Measurements from ENCODE around the gene ARL16. TPM values are rescaled to one million over a fixed set of nuclear protein-coding genes. Genes with fewer than 3 reads are reported as not detected.

Gene ARL16, protein sequence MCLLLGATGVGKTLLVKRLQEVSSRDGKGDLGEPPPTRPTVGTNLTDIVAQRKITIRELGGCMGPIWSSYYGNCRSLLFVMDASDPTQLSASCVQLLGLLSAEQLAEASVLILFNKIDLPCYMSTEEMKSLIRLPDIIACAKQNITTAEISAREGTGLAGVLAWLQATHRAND
- total RNA-seq, result 10 to 100 TPM; 13.8 to 14.1 TPM

DNA sequence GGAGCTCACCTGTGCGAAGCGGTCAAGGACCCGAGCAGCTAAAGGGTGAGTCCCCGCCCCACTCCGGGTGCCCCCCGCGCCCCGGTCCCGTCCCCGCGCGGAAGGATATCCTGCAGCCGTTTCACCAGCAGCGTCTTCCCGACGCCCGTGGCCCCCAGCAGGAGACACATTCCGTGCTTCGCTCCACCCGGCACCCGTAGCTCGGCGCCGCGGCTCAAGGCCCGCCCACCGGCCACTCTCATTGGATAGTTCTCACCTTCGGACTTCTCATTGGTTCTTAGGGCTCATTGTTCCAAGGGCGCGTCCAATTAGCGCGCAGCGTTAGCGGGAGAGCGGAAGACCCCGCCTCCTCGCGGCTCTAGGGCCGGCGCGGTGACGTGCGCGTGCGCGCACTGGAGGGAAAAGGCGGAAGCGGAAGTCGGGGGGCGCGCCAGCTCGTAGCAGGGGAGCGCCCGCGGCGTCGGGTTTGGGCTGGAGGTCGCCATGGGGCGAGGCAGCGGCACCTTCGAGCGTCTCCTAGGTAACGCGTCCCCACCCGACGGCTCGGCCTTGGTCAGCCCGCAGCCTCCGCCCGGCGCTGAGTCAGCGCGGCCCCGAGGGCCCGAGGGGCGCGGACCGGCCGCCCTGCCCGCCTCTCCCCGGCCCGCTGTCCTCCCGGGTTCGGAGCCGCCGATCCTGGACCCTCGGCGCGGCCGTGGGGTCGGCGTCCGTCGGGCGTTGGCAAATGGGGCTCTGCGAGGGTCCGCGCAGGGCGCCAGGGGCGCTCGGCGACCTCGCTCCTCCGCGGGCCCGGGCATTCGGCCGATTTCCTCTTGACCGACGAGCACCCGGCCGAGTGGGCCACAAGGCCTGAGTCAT lies at the start of gene ARL16, which contains the start of gene HGS:
TSS of gene ARL16 (minus strand) at position 214 of the 858 bp plus-strand sequence. CDS start at position 170, 44 bp downstream.
TSS of gene HGS (plus strand) at position 428 of the 858 bp plus-strand sequence. CDS start at position 484, 56 bp downstream.
- CTCF ChIA-PET, result interaction anchor here (1.1 to 1.8 kb wide), 3 partner anchors 9 to 19 kb away, joined by 3 to 5 read pairs (median 4); partner anchors contain the start of gene MRPL12
- Mint-ChIP-seq H3K4me3 (peak within 1 kb of the TSS; percentile 87), H3K27ac (peak within 1 kb of the TSS; percentile 70), H3K9me3 (no peaks in the 10 kb centered on the region), H3K27me3 (ENCODE audit: low read depth) (no peaks in the 10 kb centered on the region), H3K4me1 (ENCODE audit: low read depth) (peaks cover 37% of the 10 kb centered on the region), H3K36me3 (ENCODE audit: low read depth) (peaks cover 18% of the 10 kb centered on the region)
- intact Hi-C loops (cut with micrococcal nuclease), result loop anchor here (1.0 to 2.0 kb wide), 4 partner anchors 17 to 149 kb away; partner anchors contain the start of genes CCDC137, MCRIP1, MRPL12 and OXLD1
- peak; percentile 98 for DNase-seq

DNA sequence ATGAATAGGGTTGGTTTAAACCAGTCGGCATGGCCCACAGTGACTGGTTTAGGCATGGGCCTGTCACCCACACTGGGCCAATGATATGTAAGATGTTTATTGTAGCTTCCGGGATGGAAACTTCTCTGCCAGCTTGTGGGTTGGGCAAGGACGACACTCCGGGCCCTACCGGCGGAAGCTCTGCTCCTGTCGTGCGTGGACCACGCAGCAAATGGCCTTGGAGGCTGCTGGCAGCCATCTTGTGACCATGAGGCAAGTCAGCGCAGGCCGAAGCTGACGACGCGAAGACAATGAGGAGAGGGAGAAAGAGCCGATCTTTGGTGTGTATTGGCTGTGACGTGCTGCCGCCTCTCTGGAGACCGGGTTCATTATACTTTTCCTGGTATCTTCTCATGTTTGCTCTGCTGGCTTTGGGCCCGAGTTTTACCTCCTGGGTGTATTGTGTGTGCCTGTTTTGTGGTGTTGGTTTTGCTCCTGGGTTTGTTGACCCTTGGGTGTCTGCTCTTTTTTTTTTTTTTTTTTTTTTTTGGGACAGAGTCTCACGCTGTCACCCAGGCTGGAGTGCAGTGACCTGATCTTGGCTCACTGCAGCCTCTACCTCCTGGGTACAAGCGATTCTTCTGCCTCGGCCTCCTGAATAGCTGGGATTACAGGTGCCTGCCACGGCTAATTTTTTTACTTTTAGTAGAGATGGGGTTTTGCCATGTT lies 43.9 kb upstream of the ARL16 start:
- DNase-seq, result no peak
- Mint-ChIP-seq H3K4me3 (no peak overlapping the region), H3K27me3 (ENCODE audit: low read depth) (peaks cover 17% of the 10 kb centered on the region), H3K36me3 (ENCODE audit: low read depth) (no peaks in the 10 kb centered on the region), H3K27ac (no peak overlapping the region), H3K4me1 (ENCODE audit: low read depth) (no peaks in the 10 kb centered on the region), H3K9me3 (no peaks in the 10 kb centered on the region)
- CTCF ChIA-PET, result no interaction called here
- intact Hi-C loops (cut with micrococcal nuclease), result no loop called here

DNA sequence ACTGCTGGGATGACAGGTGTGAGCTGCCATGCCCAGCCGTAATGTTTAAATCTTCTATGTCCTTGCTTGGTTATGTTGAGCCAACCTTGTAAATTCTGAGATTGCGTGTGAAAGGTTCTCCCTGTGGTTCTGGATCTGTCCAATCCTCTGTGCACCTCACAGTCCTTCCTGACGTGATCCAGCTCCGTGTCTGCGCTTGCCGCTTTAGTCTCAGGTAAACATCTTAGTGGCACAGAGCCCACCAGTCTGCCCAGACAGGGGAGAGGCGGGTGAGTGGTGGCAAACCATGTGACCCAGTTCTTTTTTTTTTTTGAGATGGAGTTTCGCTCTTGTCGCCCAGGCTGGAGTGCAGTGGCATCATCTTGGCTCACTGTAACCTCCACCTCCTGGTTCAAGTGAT lies 42.4 kb upstream of the ARL16 start:
- Mint-ChIP-seq H3K27me3 (ENCODE audit: low read depth) (peaks cover 13% of the 10 kb centered on the region), H3K36me3 (ENCODE audit: low read depth) (no peaks in the 10 kb centered on the region), H3K9me3 (no peaks in the 10 kb centered on the region), H3K27ac (no peak overlapping the region), H3K4me1 (ENCODE audit: low read depth) (no peaks in the 10 kb centered on the region), H3K4me3 (no peak overlapping the region)
- DNase-seq, result no peak
- CTCF ChIA-PET, result no interaction called here
- intact Hi-C loops (cut with micrococcal nuclease), result no loop called here

DNA sequence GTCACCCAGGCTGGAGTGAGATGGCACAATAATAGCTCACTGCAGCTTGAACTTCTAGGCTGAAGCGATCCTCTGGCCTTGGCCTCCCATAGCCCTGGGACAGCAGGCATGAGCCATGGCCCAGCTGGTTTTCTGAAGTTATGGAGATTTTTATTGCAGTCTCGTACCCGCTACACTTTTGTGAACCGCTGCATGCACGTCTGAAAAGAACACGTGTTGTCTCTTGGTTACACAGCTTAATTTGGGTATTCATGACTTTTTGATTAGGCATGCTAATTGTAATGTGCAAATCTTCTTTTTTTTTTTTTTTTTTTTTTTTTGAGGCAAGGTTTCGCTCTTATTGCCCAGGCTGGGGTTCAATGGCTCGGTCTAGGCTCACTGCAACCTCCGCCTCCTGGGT lies 41.8 kb upstream of the ARL16 start:
- CTCF ChIA-PET, result no interaction called here
- Mint-ChIP-seq H3K27ac (no peak overlapping the region), H3K9me3 (no peaks in the 10 kb centered on the region), H3K4me3 (no peak overlapping the region), H3K27me3 (ENCODE audit: low read depth) (peaks cover 10% of the 10 kb centered on the region), H3K4me1 (ENCODE audit: low read depth) (no peaks in the 10 kb centered on the region), H3K36me3 (ENCODE audit: low read depth) (no peaks in the 10 kb centered on the region)
- DNase-seq, result no peak
- intact Hi-C loops (cut with micrococcal nuclease), result no loop called here

DNA sequence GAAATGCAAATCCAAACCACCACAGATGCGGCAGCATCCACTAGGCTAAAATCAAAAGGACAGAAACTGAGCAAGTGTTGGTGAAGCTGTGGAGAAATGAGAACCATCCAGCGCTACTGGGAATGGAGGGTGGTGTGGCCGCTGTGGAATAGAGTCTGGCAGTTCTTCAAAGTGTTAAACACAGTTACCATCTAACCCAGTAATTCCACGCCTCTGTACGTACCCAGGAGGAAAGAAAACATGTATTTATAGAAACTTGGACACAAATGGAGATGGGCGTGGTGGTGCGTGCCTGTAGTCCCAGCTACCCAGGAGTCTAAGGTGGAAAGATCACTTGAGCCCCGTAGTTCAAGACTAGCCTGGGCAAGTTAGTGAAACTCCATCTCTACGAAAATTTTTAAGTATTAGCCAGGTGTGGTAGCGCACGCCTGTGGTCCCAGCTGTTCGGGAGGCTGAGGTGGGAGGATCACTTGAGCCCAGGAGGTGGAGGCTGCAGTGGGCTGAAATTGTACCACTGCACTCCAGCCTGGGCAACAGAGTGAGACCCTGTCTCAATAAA lies 40.1 kb upstream of the ARL16 start:
- CTCF ChIA-PET, result no interaction called here
- Mint-ChIP-seq H3K9me3 (no peaks in the 10 kb centered on the region), H3K4me3 (no peak overlapping the region), H3K27ac (no peak overlapping the region), H3K27me3 (ENCODE audit: low read depth) (peaks cover 10% of the 10 kb centered on the region), H3K36me3 (ENCODE audit: low read depth) (peaks cover 4% of the 10 kb centered on the region), H3K4me1 (ENCODE audit: low read depth) (no peaks in the 10 kb centered on the region)
- intact Hi-C loops (cut with micrococcal nuclease), result no loop called here
- DNase-seq, result no peak

DNA sequence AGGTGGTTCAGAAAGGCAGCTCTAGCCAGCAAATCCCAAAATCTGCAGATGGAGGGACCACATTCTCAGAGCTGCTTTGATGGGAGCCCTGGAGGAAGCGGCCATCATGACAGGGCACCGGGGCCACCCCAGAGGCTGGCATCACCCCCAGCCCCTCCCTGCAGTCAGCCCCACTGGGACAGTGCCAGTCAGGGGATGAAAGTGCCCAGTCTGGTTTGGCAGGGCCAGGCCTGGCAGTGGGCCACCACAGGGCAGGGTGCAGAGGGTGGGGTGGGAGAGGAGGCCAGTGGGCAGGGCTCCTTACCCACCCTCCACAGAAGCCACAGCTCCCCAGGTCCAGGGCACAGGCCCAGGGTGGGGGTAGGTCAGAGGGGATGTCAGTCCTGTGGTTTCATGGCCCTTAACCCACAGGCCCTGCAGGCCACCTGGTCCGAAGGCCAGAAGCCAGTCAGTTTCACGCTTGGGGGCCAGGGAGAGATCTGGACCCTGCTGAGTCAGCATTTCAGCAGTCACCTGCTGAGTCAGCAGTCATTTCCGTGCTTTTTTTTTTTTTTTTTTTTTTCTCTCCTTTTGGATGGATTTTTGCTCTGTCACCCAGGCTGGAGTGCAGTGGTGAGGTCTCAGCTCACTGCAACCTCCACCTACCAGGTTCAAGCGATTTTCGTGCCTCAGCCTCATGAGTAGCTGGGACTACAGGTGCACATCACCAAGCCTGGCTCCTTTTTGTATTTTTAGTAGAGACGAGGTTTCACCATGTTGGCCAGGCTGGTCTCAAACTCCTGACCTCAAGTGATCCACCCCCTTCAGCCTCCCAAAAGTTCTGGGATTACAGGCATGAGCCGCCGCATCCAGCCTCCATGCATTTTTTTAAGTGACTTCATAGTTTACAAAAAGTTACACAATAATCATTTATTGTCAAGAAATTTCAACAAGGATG lies 38.9 kb upstream of the ARL16 start:
- CTCF ChIA-PET, result interaction anchor here (0.6 kb wide), 1 partner anchor 126 kb away, joined by 3 read pairs; no protein-coding TSS in a partner anchor
- Mint-ChIP-seq H3K4me1 (ENCODE audit: low read depth) (no peaks in the 10 kb centered on the region), H3K27ac (no peak overlapping the region), H3K27me3 (ENCODE audit: low read depth) (peaks cover 10% of the 10 kb centered on the region), H3K4me3 (no peak overlapping the region), H3K36me3 (ENCODE audit: low read depth) (peaks cover 6% of the 10 kb centered on the region), H3K9me3 (no peaks in the 10 kb centered on the region)
- DNase-seq, result no peak
- intact Hi-C loops (cut with micrococcal nuclease), result no loop called here

DNA sequence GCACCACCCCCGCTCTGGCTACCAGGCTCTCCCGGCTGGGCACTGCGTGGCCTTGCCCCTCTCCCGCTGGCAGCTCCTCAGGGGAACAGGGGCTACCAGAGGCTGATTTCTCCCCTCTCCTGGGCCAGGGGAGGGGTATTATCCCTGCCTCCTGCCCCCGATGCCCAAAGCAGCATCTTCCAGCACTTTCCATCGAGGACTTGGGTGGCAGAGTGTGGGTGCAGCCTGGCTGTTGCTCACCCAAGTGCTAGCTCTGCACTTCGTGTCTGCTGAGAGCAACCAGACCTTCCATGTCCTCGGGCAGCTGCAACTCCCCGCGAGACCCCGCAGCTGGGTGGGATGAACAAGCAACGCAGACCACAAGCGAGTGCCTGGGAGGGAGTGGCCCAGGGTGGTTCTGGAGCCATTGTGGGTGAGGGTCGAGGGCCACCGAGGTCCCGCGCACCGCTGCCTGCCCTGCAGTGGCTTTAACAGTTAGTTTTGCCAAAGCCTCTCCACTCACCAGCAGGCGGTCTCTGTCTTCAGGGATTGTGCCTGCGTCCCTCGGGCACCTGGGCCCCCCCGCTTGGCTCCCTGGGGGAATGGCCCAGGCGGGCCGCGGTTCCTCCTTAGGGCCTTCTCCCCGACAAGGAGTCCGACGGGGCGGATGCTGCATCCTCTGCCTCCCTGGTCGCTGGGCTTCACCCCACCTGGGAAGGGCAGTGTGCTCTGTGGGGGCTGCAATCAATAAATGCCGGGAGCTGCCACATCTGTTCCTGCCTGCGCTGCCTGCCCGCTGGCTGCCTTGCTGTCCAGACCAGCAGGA lies 36.9 kb upstream of the ARL16 start:
- intact Hi-C loops (cut with micrococcal nuclease), result no loop called here
- no peak overlapping the region for H3K4me3 Mint-ChIP-seq
- H3K4me1 Mint-ChIP-seq (ENCODE audit: low read depth), result no peaks in the 10 kb centered on the region
- peaks cover 6% of the 10 kb centered on the region for H3K36me3 Mint-ChIP-seq (ENCODE audit: low read depth)
- H3K9me3 Mint-ChIP-seq, result no peaks in the 10 kb centered on the region
- CTCF ChIA-PET, result interaction anchor here (0.6 kb wide), 1 partner anchor 45 kb away, joined by 3 read pairs; no protein-coding TSS in a partner anchor
- DNase-seq, result no peak
- H3K27ac Mint-ChIP-seq, result no peak overlapping the region
- H3K27me3 Mint-ChIP-seq (ENCODE audit: low read depth), result peaks cover 8% of the 10 kb centered on the region

DNA sequence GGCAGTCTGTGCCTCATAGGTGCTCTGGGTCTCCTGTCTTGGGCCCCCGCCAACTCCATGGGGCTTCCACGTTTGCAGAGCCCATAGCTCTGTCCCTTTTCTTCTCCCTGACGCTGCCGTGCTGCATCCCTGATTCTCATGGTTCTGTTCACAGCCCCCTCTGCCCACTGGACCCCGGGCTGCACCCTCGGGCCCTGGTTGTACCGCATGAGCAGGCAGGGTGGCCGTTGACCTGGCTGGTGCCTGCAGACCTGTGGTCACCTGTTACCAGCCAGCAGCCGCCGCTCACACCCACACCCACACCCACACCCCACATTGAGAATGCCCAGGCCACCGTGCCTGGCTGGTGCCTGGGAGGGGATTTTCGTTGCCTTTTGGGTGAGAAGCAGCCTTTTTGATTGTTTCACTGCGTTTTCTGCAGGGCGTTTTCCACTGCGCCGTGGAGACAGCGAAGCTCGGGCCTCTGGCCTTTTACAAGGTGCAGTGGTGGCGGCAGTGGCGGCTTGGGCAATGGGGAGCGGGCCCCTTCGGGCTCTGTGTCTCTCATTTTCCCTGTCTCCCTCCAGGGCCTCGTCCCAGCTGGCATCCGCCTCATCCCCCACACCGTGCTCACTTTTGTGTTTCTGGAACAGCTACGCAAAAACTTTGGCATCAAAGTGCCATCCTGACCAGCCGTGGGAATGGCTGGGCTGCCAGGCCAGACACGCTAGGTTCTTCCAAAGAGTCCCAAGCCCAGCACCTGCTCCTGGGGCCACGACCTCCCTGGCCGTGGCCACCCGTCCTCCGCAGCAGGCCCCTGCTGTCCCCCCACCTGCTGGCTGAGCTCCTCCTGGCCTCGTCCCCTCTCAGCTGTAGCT lies 36.0 kb upstream of the ARL16 start:
- no peaks in the 10 kb centered on the region for H3K4me1 Mint-ChIP-seq (ENCODE audit: low read depth)
- H3K27ac Mint-ChIP-seq, result no peak overlapping the region
- peaks cover 10% of the 10 kb centered on the region for H3K36me3 Mint-ChIP-seq (ENCODE audit: low read depth)
- no peak for DNase-seq
- H3K4me3 Mint-ChIP-seq, result no peak overlapping the region
- peaks cover 8% of the 10 kb centered on the region for H3K27me3 Mint-ChIP-seq (ENCODE audit: low read depth)
- no peaks in the 10 kb centered on the region for H3K9me3 Mint-ChIP-seq
- CTCF ChIA-PET, result no interaction called here
- intact Hi-C loops (cut with micrococcal nuclease), result no loop called here

DNA sequence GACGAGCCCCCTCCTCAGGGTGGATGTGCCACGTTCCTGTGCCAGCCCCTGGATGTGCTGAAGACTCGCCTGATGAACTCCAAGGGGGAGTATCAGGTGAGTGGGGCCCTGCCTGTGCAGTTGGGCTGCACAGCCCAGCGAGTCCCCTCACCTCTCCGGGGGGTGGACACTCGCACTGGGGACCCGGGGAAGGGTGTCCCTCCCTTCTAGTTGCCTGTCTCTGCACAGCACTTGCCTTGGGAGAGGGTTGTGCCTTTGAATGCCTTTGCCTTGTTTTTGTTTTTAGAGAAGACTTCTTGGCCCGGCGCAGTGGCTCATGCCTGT lies 34.1 kb upstream of the ARL16 start:
- intact Hi-C loops (cut with micrococcal nuclease), result no loop called here
- H3K4me3 Mint-ChIP-seq, result no peak overlapping the region
- no peak overlapping the region for H3K27ac Mint-ChIP-seq
- CTCF ChIA-PET, result no interaction called here
- H3K4me1 Mint-ChIP-seq (ENCODE audit: low read depth), result peaks cover 9% of the 10 kb centered on the region
- H3K9me3 Mint-ChIP-seq, result no peaks in the 10 kb centered on the region
- no peak for DNase-seq
- peaks cover 10% of the 10 kb centered on the region for H3K36me3 Mint-ChIP-seq (ENCODE audit: low read depth)
- H3K27me3 Mint-ChIP-seq (ENCODE audit: low read depth), result no peaks in the 10 kb centered on the region

DNA sequence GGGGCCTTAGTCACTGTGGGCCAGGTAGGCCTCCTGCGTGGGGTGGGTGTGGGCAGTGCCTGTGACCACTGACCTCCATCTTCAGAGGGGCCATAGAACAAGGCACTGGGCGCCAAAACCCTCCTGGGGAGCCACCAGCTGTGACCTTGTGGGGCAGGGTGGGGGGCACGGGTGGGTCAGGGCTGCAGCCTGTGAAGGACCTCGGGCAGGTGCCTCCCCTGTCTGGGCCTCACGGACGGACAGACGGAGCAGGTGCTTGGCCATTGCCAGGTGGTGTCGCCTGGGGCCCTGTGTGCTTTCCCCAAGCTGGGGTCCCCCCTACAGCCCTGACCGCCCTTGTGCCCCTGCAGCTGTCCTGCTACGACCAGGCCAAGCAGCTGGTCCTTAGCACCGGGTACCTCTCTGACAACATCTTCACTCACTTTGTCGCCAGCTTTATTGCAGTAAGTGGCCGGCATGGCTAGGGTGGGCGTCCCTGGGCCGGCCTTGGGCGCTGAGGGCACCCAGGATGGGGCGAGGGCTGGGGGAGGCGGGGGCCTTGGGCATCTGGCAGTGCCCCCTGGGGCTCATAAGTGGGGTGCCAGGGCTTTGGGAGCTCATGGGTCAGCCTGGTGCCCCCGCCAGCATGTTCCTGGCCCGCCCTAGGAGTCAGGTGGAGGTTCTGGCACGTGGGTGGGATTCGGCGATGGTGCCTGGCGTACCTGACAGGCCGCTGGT lies 33.6 kb upstream of the ARL16 start:
- H3K27ac Mint-ChIP-seq, result no peak overlapping the region
- no peak for DNase-seq
- intact Hi-C loops (cut with micrococcal nuclease), result no loop called here
- no peaks in the 10 kb centered on the region for H3K9me3 Mint-ChIP-seq
- peaks cover 10% of the 10 kb centered on the region for H3K4me1 Mint-ChIP-seq (ENCODE audit: low read depth)
- H3K4me3 Mint-ChIP-seq, result no peak overlapping the region
- H3K36me3 Mint-ChIP-seq (ENCODE audit: low read depth), result peaks cover 10% of the 10 kb centered on the region
- CTCF ChIA-PET, result no interaction called here
- H3K27me3 Mint-ChIP-seq (ENCODE audit: low read depth), result no peaks in the 10 kb centered on the region
